ENCODE measurements around the gene ALAS2.

DNA sequence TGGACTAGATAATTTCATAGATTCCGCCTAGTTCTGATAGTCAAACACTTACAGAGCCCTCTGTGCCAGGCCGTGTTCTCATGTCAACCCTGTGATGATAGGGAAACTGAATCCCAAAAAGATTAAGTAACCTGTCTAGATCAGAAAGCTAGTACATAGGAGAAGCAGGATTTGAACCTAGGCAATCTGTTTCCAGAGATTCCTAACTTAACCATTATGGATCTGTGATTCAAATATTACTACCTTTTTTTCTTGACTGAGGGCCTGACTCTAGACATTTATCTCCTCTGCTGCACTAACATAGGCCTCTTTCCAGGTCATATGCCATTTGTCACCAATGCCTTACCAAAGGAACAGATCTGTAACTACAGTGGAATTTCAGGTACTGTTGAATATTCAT lies 1.5 kb downstream of the ALAS2 start:
- TF ChIP-seq, protein P1, sequence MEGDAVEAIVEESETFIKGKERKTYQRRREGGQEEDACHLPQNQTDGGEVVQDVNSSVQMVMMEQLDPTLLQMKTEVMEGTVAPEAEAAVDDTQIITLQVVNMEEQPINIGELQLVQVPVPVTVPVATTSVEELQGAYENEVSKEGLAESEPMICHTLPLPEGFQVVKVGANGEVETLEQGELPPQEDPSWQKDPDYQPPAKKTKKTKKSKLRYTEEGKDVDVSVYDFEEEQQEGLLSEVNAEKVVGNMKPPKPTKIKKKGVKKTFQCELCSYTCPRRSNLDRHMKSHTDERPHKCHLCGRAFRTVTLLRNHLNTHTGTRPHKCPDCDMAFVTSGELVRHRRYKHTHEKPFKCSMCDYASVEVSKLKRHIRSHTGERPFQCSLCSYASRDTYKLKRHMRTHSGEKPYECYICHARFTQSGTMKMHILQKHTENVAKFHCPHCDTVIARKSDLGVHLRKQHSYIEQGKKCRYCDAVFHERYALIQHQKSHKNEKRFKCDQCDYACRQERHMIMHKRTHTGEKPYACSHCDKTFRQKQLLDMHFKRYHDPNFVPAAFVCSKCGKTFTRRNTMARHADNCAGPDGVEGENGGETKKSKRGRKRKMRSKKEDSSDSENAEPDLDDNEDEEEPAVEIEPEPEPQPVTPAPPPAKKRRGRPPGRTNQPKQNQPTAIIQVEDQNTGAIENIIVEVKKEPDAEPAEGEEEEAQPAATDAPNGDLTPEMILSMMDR (conservative IDR thresholded peaks at IDR 0.05 in 1 of 2, IDR thresholded peaks at IDR 0.05 in 1 of 2; ENCODE audit: extremely low read depth in 1 of 2, insufficient read depth in 1 of 2, low read depth in 1 of 2, low read length in 2 of 2) = no peak
- no peak for TF ChIP-seq EZH2 (IDR thresholded peaks at IDR 0.05; ENCODE audit: borderline replicate concordance, low read length)
